ENCODE measurements around the gene MACROD2.
"Not testable (repeated sequence)": the region's sequence is repeated elsewhere in the genome, so short reads cannot be mapped to it uniquely, and the experiment has no call there.

Gene MACROD2

GRCh38 chr20:14193443-14193842 lies 198.1 kb downstream of the MACROD2 start:
- no peak for DNase-seq (ENCODE audit: low read depth)

DNA sequence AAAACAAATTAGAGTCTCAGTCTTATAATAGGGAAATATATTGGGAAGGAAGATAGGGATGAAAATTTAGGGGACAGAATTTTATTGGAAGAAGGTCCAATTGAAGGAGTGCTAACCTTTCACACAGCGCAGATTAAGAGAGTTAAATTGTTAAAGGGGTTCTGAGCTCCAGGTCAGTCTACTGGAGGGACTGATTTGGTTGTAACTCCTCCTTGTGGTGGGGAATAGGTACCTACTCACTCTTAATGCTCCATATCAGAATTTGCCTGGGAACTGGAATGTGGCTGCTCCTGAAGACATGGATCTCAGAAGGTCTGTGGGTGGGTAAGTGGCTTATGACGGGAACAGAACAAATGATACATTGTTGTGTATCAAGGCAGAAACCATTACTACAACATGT lies 198.6 kb downstream of the MACROD2 start:
- no peak for DNase-seq (ENCODE audit: low read depth)

GRCh38 chr20:14197097-14197496 lies 201.8 kb downstream of the MACROD2 start:
- DNase-seq (ENCODE audit: low read depth), result no peak

- DNase-seq (ENCODE audit: low read depth), result no peak
These were observed 203.1 kb downstream of the MACROD2 start for GRCh38 chr20:14198416-14198815.

DNA sequence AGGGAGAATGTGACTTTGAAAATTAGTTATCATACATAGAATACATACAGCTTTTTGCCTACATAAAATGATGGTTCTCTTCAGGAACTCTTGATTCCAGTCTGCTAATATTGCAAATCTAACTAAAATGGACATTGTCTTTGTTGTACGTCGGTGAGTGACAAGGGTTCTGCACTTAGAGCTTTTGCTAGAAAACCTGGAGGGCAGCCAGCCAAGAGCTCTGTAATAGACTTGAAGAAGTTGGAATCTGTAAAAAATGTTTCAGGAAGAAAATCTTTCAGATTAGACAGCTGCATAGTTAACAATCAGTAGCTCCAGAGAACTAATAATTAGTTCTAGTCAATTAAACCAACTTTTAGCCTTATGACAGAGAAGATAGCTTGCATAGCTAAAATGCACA lies 203.8 kb downstream of the MACROD2 start:
- no peak for DNase-seq (ENCODE audit: low read depth)

DNA sequence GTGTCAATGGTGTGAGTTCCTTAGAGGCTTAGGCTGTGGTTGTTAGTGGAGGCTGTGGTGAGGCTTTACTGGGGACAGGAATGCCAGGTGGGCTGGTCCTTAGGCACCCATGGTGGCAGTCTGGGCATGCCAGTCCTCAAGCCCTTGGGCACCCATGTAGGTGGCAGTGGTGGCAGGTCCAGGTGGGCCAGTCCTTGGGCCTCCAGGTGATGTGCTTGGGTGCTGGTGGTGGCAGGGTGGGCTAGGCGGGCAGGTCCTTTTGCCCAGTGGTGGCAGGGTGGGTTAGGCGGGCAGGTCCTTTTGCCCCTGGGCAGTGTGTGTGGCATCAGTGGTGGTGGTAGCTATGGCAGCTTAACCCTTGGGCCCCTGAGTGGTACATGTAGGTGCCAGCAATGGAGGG lies 208.3 kb downstream of the MACROD2 start:
- no peak for DNase-seq (ENCODE audit: low read depth)

GRCh38 chr20:14207591-14207990 lies 212.3 kb downstream of the MACROD2 start:
- DNase-seq (ENCODE audit: low read depth), result no peak

- no peak for DNase-seq (ENCODE audit: low read depth)
These were observed 213.6 kb downstream of the MACROD2 start for GRCh38 chr20:14208956-14209355.

GRCh38 chr20:14210146-14210545 lies 214.8 kb downstream of the MACROD2 start:
- DNase-seq (ENCODE audit: low read depth), result no peak

GRCh38 chr20:14214046-14214445 lies 218.7 kb downstream of the MACROD2 start:
- no peak for DNase-seq (ENCODE audit: low read depth)

DNA sequence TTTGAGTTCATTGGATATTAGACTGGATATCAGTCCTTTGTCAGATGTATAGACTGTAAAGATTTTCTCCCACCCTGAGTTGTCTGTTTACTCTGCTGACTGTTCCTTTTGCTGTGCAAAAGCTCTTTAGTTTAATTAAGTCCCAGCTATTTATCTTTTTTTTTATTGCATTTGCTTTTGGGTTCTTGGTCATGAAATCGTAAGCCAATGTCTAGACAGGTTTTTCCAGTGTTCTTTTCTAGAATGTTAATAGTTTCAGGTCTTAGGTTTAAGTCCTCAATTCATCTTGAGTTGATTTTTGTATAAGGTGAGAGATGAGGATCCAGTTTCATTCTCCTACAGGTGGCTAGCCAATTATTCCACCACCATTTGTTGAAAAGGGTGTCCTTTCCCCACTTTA lies 220.6 kb downstream of the MACROD2 start:
- DNase-seq (ENCODE audit: low read depth), result not testable (repeated sequence)

GRCh38 chr20:14219801-14220461 lies 224.6 kb downstream of the MACROD2 start:
- DNase-seq (ENCODE audit: low read depth), result no peak

DNA sequence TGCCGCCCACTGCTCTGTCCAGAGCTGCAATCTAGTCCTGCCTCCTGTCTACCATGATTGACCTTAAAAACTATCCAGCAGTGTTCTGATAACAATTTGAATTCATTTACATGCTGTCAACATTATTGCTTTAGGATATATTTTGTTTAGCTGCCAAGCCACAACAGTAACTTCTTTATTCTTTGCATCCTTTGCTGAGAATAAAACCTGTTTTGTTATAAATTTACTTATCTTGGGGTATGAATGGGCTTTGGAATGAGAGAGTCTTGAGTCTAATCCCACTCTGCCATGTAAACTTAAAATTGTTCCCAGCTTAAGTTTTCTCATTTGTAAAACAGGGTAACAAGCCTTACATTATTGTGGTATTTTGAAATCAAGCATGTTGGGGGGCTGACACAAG lies 225.7 kb downstream of the MACROD2 start:
- DNase-seq (ENCODE audit: low read depth), result no peak

- DNase-seq (ENCODE audit: low read depth), result no peak
These were observed 228.5 kb downstream of the MACROD2 start for GRCh38 chr20:14223806-14224205.

DNA sequence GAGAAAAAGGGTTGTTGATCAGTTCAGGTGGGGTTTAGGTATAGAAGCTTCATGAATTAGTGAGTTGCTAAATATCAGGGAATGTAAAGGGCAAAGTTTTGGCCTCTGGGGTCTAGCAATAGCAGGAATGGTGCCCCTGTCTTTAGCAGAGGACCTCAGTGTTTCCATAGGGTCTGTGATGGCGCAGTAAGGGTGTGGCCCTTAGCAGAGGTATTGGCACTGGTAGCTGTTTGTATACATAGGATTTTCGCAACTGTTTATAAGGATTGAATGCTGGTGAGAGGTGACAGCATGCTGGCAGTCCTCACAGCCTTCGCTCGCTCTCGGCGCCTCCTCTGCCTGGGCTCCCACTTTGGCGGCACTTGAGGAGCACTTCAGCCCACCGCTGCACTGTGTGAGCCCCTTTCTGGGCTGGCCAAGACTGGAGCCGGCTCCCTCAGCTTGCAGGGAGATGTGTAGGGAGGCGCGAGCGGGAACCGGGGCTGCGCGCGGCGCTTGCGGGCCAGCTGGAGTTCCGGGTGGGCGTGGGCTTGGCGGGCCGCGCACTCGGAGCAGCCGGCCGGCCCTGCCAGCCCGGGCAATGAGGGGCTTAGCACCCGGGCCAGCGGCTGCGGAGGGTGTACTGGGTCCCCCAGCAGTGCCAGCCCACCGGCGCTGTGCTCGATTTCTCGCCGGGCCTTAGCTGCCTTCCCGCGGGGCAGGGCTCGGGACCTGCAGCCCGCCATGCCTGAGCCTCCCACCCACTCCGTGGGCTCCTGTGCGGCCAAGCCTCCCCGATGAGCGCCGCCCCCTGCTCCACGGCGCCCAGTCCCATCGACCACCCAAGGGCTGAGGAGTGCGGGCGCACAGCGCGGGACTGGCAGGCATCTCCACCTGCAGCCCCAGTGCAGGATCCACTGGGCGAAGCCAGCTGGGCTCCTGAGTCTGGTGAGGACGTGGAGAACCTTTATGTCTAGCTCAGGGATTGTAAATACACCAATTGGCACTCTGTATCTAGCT lies 231.0 kb downstream of the MACROD2 start:
- DNase-seq (ENCODE audit: low read depth), result not testable (repeated sequence)

GRCh38 chr20:14232650-14233049 lies 237.3 kb downstream of the MACROD2 start:
- DNase-seq (ENCODE audit: low read depth), result no peak

DNA sequence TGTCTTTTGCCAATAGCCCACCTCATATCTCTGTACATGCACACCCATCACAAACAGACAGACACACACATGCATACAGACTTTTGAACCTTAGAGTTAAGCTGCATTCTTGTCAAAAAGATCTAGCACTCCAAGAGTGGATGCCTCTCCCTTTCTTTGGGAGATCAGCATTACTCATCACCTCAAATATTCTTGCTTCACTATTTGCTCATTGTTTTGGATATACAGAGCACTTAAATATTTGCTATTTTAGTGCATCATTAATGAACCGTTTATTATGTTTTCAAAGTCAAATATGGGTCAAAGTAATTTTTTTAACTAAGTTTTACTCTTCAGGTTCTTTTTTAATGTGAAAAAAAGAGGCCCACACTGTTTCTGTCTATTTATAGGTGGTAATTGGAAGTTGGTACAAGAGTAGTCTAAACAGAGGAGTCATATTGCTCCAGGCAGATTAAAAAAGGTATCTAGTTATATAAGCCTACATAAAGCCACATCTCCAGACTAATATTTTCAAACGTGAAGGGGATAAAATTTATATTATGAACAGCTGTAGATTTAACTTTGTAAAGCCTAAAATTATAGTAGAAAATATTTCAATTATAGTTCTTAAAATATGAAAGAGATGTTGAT lies 239.5 kb downstream of the MACROD2 start:
- DNase-seq (ENCODE audit: low read depth), result no peak

GRCh38 chr20:14235355-14235754 lies 240.0 kb downstream of the MACROD2 start:
- DNase-seq (ENCODE audit: low read depth), result no peak

GRCh38 chr20:14245368-14245970 lies 250.2 kb downstream of the MACROD2 start:
- no peak for DNase-seq (ENCODE audit: low read depth)

DNA sequence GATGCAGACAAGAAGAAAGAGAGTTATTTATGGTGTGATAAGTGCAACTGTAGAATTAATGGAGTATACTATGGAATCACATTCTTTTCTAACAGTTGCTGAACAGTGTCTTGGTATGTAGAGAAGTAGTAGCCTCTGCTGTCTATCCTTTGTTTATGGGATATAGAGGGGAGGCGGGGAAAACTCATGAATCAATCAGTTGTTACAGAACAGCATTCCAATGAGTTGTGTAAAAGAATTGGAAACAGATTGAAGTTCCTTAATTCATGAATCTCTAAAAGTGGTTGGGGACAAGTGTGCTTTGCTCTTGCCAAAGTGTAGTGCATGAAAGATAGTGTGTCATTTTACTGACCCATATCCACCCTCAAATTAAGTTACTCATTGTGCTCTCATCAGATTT lies 264.4 kb downstream of the MACROD2 start:
- DNase-seq (ENCODE audit: low read depth), result no peak

DNA sequence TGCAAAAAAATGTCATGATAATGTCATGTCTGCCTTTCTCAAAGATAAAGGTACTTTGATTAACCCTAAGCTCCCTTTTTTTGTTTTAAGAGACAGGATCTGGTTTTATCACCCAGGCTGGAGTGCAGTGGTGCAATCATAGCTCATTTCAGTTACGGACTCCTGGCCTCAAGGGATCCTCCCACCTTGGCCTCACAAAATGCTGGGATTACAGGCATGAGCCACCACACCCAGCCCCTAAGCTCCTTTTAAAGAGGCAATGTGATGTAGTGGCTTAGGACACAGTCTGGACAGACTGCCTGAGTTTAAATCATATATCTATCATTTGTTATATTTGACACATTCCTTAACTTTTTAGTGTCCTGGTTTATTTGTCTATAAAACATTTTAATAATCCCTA lies 265.1 kb downstream of the MACROD2 start:
- no peak for DNase-seq (ENCODE audit: low read depth)

DNA sequence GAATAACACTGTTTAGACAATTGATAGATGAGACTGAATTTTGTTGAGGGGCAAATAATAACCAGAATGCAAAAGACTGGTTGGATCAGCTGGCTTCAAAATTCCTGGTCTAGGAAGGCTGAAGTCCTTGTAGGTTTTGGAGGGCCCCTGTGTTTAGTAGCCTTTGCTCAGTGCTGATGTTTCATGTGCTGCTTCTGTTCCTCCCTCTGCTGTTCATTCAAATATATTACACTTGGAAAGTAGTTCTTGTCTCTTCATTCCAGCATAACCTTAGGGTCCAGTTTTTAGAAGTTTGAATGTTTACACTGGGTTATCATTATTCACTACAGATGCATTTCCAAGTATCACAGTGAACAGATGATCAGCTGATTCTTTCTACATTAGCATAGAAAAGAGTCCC lies 269.6 kb downstream of the MACROD2 start:
- no peak for DNase-seq (ENCODE audit: low read depth)
